Nephron progenitor cell (in vitro differentiated cells): ENCODE measurements around the gene SMIM45.

Experiments used
- DNase-seq: peaks from one replicate; pipeline ENCODE4 v3.0.0; 2021
- H3K27ac Mint-ChIP-seq: 2 replicates; pipeline ENCODE4 v1.8.0; 2021; ENCODE audit warnings: mild to moderate bottlenecking, moderate library complexity, mixed read lengths
- H3K27me3 Mint-ChIP-seq: 2 replicates; pipeline ENCODE4 v1.8.0; 2021; ENCODE audit warnings: mild to moderate bottlenecking, low read depth, mixed read lengths; ENCODE audit not compliant: poor library complexity
- H3K36me3 Mint-ChIP-seq: 2 replicates; pipeline ENCODE4 v1.8.0; 2021; ENCODE audit warnings: low read depth, mixed read lengths
- H3K4me1 Mint-ChIP-seq: 2 replicates; pipeline ENCODE4 v1.8.0; 2021; ENCODE audit warnings: mixed read lengths
- H3K4me3 Mint-ChIP-seq: 2 replicates; pipeline ENCODE4 v1.8.0; 2021; ENCODE audit warnings: mild to moderate bottlenecking, moderate library complexity, mixed read lengths
- H3K9me3 Mint-ChIP-seq: 2 replicates; pipeline ENCODE4 v1.8.0; 2021; ENCODE audit warnings: mild to moderate bottlenecking, moderate library complexity, mixed read lengths
- CTCF ChIP-seq: fragments of 200-600 bp; sonication (generic); IDR thresholded peaks from 2 replicates; pipeline ENCODE4 v1.5.0; 2021; ENCODE audit warnings: antibody characterized with exemption

Gene SMIM45

GRCh38 chr22:41989246-41989645, 37.3 kb downstream of the SMIM45 start:
- TF ChIP-seq CTCF, result no peak
- H3K36me3 Mint-ChIP-seq, result peaks cover 49% of the 10 kb centered on the region
- H3K9me3 Mint-ChIP-seq, result no peaks in the 10 kb centered on the region
- no peaks in the 10 kb centered on the region for H3K4me1 Mint-ChIP-seq
- H3K4me3 Mint-ChIP-seq, result no peak overlapping the region
- peaks cover 2% of the 10 kb centered on the region for H3K27me3 Mint-ChIP-seq
- no peak for DNase-seq
- no peak overlapping the region for H3K27ac Mint-ChIP-seq

- no peak overlapping the region for H3K27ac Mint-ChIP-seq
- no peaks in the 10 kb centered on the region for H3K4me1 Mint-ChIP-seq
- H3K9me3 Mint-ChIP-seq, result no peaks in the 10 kb centered on the region
- no peaks in the 10 kb centered on the region for H3K27me3 Mint-ChIP-seq
- peaks cover 63% of the 10 kb centered on the region for H3K36me3 Mint-ChIP-seq
- DNase-seq, result no peak
- TF ChIP-seq CTCF, result no peak
- H3K4me3 Mint-ChIP-seq, result no peak overlapping the region
Measured at GRCh38 chr22:41991111-41991510, 39.2 kb downstream of the SMIM45 start.

- Mint-ChIP-seq H3K4me1 (no peaks in the 10 kb centered on the region), H3K36me3 (peaks cover 53% of the 10 kb centered on the region), H3K9me3 (no peaks in the 10 kb centered on the region), H3K27ac (no peak overlapping the region), H3K27me3 (no peaks in the 10 kb centered on the region), H3K4me3 (no peak overlapping the region)
- no peak for DNase-seq
- TF ChIP-seq CTCF, result no peak
Measured at GRCh38 chr22:41992496-41992895, 40.5 kb downstream of the SMIM45 start.

GRCh38 chr22:41995211-41995610, 43.3 kb downstream of the SMIM45 start:
- no peak for TF ChIP-seq CTCF
- Mint-ChIP-seq H3K27me3 (peaks cover 8% of the 10 kb centered on the region), H3K9me3 (no peaks in the 10 kb centered on the region), H3K36me3 (peaks cover 39% of the 10 kb centered on the region), H3K27ac (peak overlapping the region; percentile 17), H3K4me3 (no peak overlapping the region), H3K4me1 (no peaks in the 10 kb centered on the region)
- no peak for DNase-seq

- TF ChIP-seq CTCF, result no peak
Measured at GRCh38 chr22:41996826-41997225, 44.9 kb downstream of the SMIM45 start.

GRCh38 chr22:41998361-41999261, 46.7 kb downstream of the SMIM45 start, which contains the start of gene WBP2NL:
WBP2NL (plus strand) TSS chr22:41998788; CDS start chr22:41998819, 31 bp downstream.
- no peak for DNase-seq
- Mint-ChIP-seq H3K4me3 (no peak within 1 kb of the TSS), H3K9me3 (peaks cover 1% of the 10 kb centered on the region), H3K4me1 (no peaks in the 10 kb centered on the region), H3K27me3 (peaks cover 25% of the 10 kb centered on the region), H3K27ac (no peak within 1 kb of the TSS), H3K36me3 (peaks cover 24% of the 10 kb centered on the region)
- TF ChIP-seq CTCF, result no peak

More at GRCh38 chr22:41996826-41997225, 44.9 kb downstream of the SMIM45 start:
- Mint-ChIP-seq H3K27me3 (peaks cover 15% of the 10 kb centered on the region), H3K4me3 (no peak overlapping the region), H3K36me3 (peaks cover 31% of the 10 kb centered on the region), H3K4me1 (no peaks in the 10 kb centered on the region), H3K9me3 (no peaks in the 10 kb centered on the region), H3K27ac (peak overlapping the region; percentile 43)
- DNase-seq, result no peak
